Urinary bladder (tissue), 4 donors: Measurements from ENCODE around the gene P4HA2. TPM values are rescaled to one million over a fixed set of nuclear protein-coding genes. Genes with fewer than 3 reads are reported as not detected.

ENCODE experiments used
- DNase-seq: peaks from one replicate; pipeline ENCODE4 v3.0.0-alpha.2; 2015; ENCODE audit errors: extremely low spot score
- H3K27ac ChIP-seq: one replicate; pipeline ENCODE4 v1.5.1; 2013; ENCODE audit warnings: low read depth, mild to moderate bottlenecking, moderate library complexity
- H3K36me3 ChIP-seq: one replicate; pipeline ENCODE4 v1.6.1; 2013; ENCODE audit warnings: mild to moderate bottlenecking, moderate library complexity; ENCODE audit not compliant: insufficient read depth
- H3K4me1 ChIP-seq: one replicate; pipeline ENCODE4 v1.6.1; 2013; ENCODE audit warnings: mild to moderate bottlenecking, moderate library complexity; ENCODE audit not compliant: insufficient read depth
- H3K4me3 ChIP-seq: one replicate; pipeline ENCODE4 v1.5.1; 2013; ENCODE audit warnings: low read depth, low read length
- WGBS: extraction: QIAGEN DNeasy Blood & Tissue Kit; methylation state at CpG from one replicate; pipeline ENCODE4 v1.1.7; 2013; 5-methylcytosine and 5-hydroxymethylcytosine counted together
- polyA plus RNA-seq: library from polyadenylated mRNA; stranded (reverse); fragments of 200-250 nt; gene quantifications from one replicate; pipeline ENCODE4 v1.2.3, GENCODE V29; 2013
- total RNA-seq: library from RNA; depleted of rRNA; stranded (reverse); fragments of >200 nt; gene quantifications from one replicate; pipeline ENCODE4 v1.2.3, GENCODE V29; 2014
- donor health status: healthy with polysubstance abuse.
- donor health status: healthy.

The P4HA2 gene
- total RNA-seq: 102 TPM
- polyA plus RNA-seq: 44.2 TPM

GRCh38 chr5:132227485-132228240, at the start of gene P4HA2:
P4HA2 (minus strand) TSS chr5:132227853; CDS start chr5:132218626, 9,227 bp downstream.
- no peaks in the 10 kb centered on the region for H3K36me3 ChIP-seq
- DNase-seq: no peak
- 1% methylated on average over 92 of the region's 92 CpGs for WGBS
- H3K4me3 ChIP-seq: peak within 1 kb of the TSS; percentile 67
- H3K27ac ChIP-seq: peak within 1 kb of the TSS; percentile 78
- H3K4me1 ChIP-seq: no peaks in the 10 kb centered on the region

DNA sequence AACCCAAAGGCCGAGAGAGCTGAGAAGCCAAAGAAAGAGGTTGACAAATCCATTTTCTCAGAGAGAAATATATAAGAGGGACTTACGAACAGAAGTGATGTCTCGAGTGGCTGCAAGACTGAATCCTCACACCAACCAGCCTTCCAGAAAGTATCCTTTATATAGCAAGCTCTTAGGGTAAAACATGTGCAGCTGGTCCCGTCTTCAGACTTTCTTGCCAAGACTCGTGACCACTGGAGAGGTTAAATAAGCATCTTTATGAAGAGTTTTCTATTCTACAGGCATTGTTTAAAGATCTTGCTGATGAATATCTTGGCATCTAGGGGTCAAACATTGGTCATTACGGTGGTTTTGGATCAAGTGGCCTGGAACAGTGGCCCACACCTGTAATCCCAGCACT, 49.6 kb upstream of the P4HA2 start:
- H3K4me1 ChIP-seq: no peaks in the 10 kb centered on the region
- H3K27ac ChIP-seq: no peak overlapping the region
- WGBS: 46% methylated on average over 6 of the region's 6 CpGs
- DNase-seq: no peak
- H3K4me3 ChIP-seq: no peak overlapping the region
- H3K36me3 ChIP-seq: no peaks in the 10 kb centered on the region

DNA sequence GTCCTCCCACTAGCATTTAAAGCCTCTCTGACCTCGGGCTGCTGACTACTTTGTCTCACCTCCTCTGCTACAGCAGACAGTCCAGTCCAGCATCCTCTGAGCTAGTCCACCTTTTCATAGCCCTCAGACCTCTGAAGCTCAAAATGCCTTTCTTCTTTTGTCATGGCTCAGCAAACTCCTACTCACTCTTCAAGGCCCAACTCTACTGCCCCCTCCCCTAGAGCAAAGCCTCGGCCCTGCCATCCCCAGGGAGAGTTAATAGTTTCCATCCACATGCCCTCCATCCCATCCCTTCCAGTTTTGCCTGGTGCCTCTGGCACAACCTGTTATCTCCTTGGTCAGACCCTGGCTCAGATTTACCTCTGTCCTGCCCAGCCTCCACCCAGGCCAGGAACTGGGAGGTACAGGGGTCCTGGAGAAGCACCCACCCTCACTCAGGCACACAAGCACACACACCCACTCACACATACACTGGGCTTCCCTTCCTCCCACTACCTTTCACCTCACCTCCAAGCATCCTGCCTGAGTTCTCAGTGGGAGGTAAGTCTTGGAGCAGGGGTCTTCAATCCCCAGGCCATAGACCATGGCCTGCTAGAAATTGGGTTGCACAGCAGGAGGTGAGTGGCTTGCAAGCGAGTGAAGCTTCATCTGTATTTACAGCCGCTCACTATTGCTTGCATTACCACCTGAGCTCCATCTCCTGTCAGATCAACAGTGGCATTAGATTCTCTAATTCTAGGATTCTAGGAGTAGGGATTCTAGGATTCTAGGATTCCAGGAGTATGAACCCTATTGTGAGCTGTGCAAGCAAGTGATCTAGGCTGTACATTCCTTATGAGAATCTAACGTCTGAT, 47.9 kb upstream of the P4HA2 start:
- Histone ChIP-seq H3K4me1 (no peaks in the 10 kb centered on the region), H3K4me3 (no peak overlapping the region), H3K36me3 (no peaks in the 10 kb centered on the region), H3K27ac (no peak overlapping the region)
- no peak for DNase-seq
- 82% methylated on average over 5 of the region's 5 CpGs for WGBS

GRCh38 chr5:132274050-132274792, 46.6 kb upstream of the P4HA2 start:
- Histone ChIP-seq H3K27ac (no peak overlapping the region), H3K36me3 (no peaks in the 10 kb centered on the region), H3K4me3 (no peak overlapping the region), H3K4me1 (no peaks in the 10 kb centered on the region)
- no peak for DNase-seq
- 83% methylated on average over 14 of the region's 14 CpGs for WGBS

DNA sequence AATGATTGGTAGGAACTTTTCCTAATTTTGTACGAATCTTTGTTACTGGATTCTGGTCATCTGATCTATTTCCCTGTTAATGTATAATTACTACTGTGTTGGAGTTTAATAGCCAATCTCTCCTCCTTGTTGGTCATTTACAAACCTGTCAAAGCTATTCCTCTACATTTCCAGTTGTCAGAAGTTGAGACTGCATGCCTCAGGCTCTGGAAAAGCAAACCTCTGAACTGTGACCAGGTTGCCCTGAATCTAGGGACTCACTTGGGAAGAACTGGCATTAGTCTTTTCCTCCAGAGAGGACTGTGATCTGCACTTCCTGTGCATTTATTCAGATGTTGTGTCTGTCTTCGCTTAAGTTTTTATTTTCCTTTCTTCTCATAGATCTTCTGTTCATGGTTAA, 46.0 kb upstream of the P4HA2 start:
- Histone ChIP-seq H3K4me3 (no peak overlapping the region), H3K36me3 (no peaks in the 10 kb centered on the region), H3K27ac (no peak overlapping the region), H3K4me1 (no peaks in the 10 kb centered on the region)
- WGBS: 90% methylated on average over 2 of the region's 2 CpGs
- no peak for DNase-seq

- DNase-seq: no peak
- no peaks in the 10 kb centered on the region for H3K36me3 ChIP-seq
- H3K4me3 ChIP-seq: no peak overlapping the region
- no peak overlapping the region for H3K27ac ChIP-seq
- 65% methylated on average over 37 of the region's 37 CpGs for WGBS
- no peaks in the 10 kb centered on the region for H3K4me1 ChIP-seq
Measured at GRCh38 chr5:132272311-132273210, 44.9 kb upstream of the P4HA2 start.

- H3K27ac ChIP-seq: no peak overlapping the region
- H3K4me1 ChIP-seq: no peaks in the 10 kb centered on the region
- H3K4me3 ChIP-seq: no peak overlapping the region
- DNase-seq: no peak
- no peaks in the 10 kb centered on the region for H3K36me3 ChIP-seq
- WGBS: 83% methylated on average over 77 of the region's 77 CpGs
Measured at GRCh38 chr5:132271251-132272246, 43.9 kb upstream of the P4HA2 start.

GRCh38 chr5:132270706-132271105, 43.1 kb upstream of the P4HA2 start:
- Histone ChIP-seq H3K4me3 (no peak overlapping the region), H3K4me1 (no peaks in the 10 kb centered on the region), H3K36me3 (no peaks in the 10 kb centered on the region), H3K27ac (no peak overlapping the region)
- 61% methylated on average over 6 of the region's 6 CpGs for WGBS
- DNase-seq: no peak

DNA sequence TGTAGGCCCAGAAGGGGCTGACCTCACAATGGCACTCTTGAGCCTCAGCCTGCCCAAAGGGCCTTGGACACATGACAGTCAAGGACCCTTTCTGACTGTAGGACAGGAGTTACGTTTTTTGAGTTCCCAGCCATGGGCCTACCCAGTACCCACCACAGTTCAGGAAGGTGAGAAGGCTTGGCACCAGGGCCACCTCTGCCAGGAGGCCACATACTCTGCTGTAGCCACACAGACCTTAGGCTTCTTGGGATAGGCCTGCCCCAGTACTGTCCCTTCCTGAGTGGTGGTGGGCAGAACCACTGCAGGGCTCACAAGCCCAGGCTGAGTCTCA, 42.6 kb upstream of the P4HA2 start:
- no peak for DNase-seq
- Histone ChIP-seq H3K4me1 (no peaks in the 10 kb centered on the region), H3K4me3 (no peak overlapping the region), H3K36me3 (no peaks in the 10 kb centered on the region), H3K27ac (no peak overlapping the region)
- WGBS: 80% methylated on average over 1 of the region's 1 CpG

GRCh38 chr5:132269635-132270334, 42.1 kb upstream of the P4HA2 start:
- 84% methylated on average over 3 of the region's 3 CpGs for WGBS
- Histone ChIP-seq H3K4me1 (no peaks in the 10 kb centered on the region), H3K36me3 (no peaks in the 10 kb centered on the region), H3K27ac (no peak overlapping the region), H3K4me3 (no peak overlapping the region)
- no peak for DNase-seq

DNA sequence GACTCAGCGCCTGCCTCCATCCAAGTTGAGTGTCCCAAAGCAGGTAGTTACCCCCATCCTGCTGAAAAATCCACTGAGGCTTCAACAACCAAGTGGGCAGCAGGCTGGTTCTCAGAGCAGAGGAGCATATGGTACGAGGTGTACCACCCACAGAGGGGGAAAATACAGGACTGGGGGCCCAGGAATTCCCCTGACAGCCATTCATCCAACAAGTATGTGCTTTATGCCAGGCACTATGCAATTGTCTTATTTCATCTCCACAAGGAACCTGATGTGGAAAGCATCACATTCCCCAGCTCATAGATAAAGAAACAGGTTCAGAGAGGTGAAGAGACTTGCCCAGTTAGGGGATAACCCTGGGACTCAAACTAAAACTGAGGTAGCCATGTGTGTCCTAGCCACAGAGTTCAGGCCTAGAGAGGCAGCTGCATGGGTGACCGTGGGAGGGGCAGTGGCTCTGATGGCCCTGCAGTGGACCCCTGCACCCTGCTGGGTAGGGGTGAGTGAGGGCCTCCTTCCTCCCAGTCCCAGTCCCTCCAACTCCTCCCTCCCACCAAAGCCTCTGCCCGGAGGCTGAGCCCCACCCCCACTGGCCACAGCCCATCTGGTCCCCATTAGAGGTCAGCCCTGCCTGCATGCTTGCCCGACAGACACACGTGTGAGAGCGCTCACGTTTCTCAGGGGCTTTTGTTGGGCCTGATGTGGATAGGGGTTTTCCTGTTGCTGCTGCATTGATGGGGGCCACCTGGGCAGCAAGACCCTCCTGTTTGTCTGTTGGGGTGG, 41.3 kb upstream of the P4HA2 start:
- Histone ChIP-seq H3K27ac (no peak overlapping the region), H3K4me3 (no peak overlapping the region), H3K4me1 (no peaks in the 10 kb centered on the region), H3K36me3 (no peaks in the 10 kb centered on the region)
- 49% methylated on average over 8 of the region's 8 CpGs for WGBS
- no peak for DNase-seq
